Right renal pelvis (tissue), 4 donors: ENCODE measurements around the gene CCDC83. TPM values are rescaled to one million over a fixed set of nuclear protein-coding genes. Genes with fewer than 3 reads are reported as not detected.

ENCODE experiments used
- polyA plus RNA-seq, 4 donors: library from polyadenylated mRNA; unstranded; fragments of 120-200 nt; gene quantifications; one replicate each; pipeline ENCODE4 v1.2.1, GENCODE V29; 2013; ENCODE audit not compliant: insufficient read length in 4 of 4

CCDC83 gene
- polyA plus RNA-seq, 4 donors = 0.05 to 0.11 TPM; not detected in 2

Other genes with a start within 250 kb of the CCDC83 start
- gene DLG2, start 228.0 kb upstream of the CCDC83 start, polyA plus RNA-seq = 10 to 100 TPM; 12.8 to 14.2 (median 13.7) TPM
- gene TMEM126B, start 226.8 kb upstream of the CCDC83 start, polyA plus RNA-seq = 10 to 100 TPM; 57.7 to 67.4 (median 62.7) TPM
- 10 to 100 TPM; 32.6 to 36.4 (median 34.3) TPM for gene TMEM126A, start 207.4 kb upstream of the CCDC83 start, polyA plus RNA-seq
- 100 to 1,000 TPM; 100 to 125 (median 118) TPM for gene CREBZF, start 190.3 kb upstream of the CCDC83 start, polyA plus RNA-seq
- 1 to 10 TPM; 3.0 to 5.0 (median 3.9) TPM for gene CCDC89, start 169.2 kb upstream of the CCDC83 start, polyA plus RNA-seq
- 10 to 100 TPM; 64.1 to 85.4 (median 73.8) TPM for gene SYTL2, start 44.2 kb upstream of the CCDC83 start, polyA plus RNA-seq
- 100 to 1,000 TPM; 240 to 290 (median 274) TPM for gene PICALM, start 213.7 kb downstream of the CCDC83 start, polyA plus RNA-seq